A549 treated with AZD2906 at 1 μM for 4 hours (cell line): ENCODE data around the gene THOC3. TPM values are rescaled to one million over a fixed set of nuclear protein-coding genes. Genes with fewer than 3 reads are reported as not detected.

ENCODE experiments used
- total RNA-seq: library from RNA; stranded (reverse); fragments of 200-300 nt; extraction: Qiagen RNA extraction; gene quantifications from 5 replicates; pipeline ENCODE4 v1.2.3, GENCODE V29; 2022

The THOC3 gene
- total RNA-seq = 55.9 to 62.9 TPM (median 60.0 TPM) in 5 replicates

GRCh38 chr5:175967471-175968372 lies at the start of gene THOC3:
TSS of gene THOC3 (minus strand) at chr5:175968315. CDS start at chr5:175968208, 107 bp downstream.

Other genes starting within 250 kb of the THOC3 start
- gene CPLX2, start 96.7 kb downstream of the THOC3 start, total RNA-seq = 145 to 188 TPM (median 165 TPM) in 5 replicates